Measurements from ENCODE around the gene STK31.
"Not testable (repeated sequence)": the region's sequence is repeated elsewhere in the genome, so short reads cannot be mapped to it uniquely, and the experiment has no call there.

Gene STK31

DNA sequence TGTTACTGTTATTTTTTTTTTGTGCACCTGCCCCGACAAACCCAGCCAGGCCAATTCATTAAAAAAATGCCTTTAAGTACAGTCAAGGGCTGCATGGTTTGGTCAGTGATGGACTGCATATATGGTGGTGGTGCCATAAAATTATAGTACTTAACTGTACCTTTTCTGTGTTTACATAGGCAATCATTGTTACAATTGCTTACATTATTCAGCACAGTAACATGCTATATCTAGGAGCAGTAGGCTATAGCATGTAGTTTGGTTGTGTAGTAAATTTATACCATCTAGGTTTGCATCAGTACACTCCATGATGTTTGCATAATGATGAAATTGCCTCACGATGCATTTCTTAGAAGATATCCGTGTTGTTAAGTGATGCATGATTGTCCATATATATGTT lies 58.0 kb downstream of the STK31 start:
- TF ChIP-seq TARDBP (IDR thresholded peaks at IDR 0.05): no peak
- TF ChIP-seq SP1 (IDR thresholded peaks at IDR 0.05): no peak
- TF ChIP-seq LEF1 (IDR thresholded peaks at IDR 0.05; ENCODE audit: borderline replicate concordance): no peak
- TF ChIP-seq L3MBTL2 (conservative IDR thresholded peaks at IDR 0.05): no peak
- TF ChIP-seq, protein P1, sequence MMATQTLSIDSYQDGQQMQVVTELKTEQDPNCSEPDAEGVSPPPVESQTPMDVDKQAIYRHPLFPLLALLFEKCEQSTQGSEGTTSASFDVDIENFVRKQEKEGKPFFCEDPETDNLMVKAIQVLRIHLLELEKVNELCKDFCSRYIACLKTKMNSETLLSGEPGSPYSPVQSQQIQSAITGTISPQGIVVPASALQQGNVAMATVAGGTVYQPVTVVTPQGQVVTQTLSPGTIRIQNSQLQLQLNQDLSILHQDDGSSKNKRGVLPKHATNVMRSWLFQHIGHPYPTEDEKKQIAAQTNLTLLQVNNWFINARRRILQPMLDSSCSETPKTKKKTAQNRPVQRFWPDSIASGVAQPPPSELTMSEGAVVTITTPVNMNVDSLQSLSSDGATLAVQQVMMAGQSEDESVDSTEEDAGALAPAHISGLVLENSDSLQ (IDR thresholded peaks at IDR 0.05): no peak
- no peak for TF ChIP-seq NFRKB (IDR thresholded peaks at IDR 0.05)
- TF ChIP-seq ZNF384 (IDR thresholded peaks at IDR 0.05): no peak
- no peak for TF ChIP-seq SUZ12 (IDR thresholded peaks at IDR 0.05)
- TF ChIP-seq ELF4 (IDR thresholded peaks at IDR 0.05): no peak
- TF ChIP-seq FOXM1 (IDR thresholded peaks at IDR 0.05; ENCODE audit: borderline replicate concordance): no peak
- no peak for TF ChIP-seq CTBP1 (IDR thresholded peaks at IDR 0.05; ENCODE audit: borderline replicate concordance)
- no peak for TF ChIP-seq FOXK2 (IDR thresholded peaks at IDR 0.05)
- TF ChIP-seq ARNT (IDR thresholded peaks at IDR 0.05): no peak
- TF ChIP-seq HDGF (IDR thresholded peaks at IDR 0.05; ENCODE audit: borderline replicate concordance): no peak
- TF ChIP-seq BHLHE40 (IDR thresholded peaks at IDR 0.05; ENCODE audit: borderline replicate concordance): no peak
- no peak for TF ChIP-seq FOXA1 (IDR thresholded peaks at IDR 0.05)
- ChIA-PET POLR2A (no interaction called here), CTCF (no interaction called here)
- no peak for DNase-seq (ENCODE audit: extremely low spot score)

DNA sequence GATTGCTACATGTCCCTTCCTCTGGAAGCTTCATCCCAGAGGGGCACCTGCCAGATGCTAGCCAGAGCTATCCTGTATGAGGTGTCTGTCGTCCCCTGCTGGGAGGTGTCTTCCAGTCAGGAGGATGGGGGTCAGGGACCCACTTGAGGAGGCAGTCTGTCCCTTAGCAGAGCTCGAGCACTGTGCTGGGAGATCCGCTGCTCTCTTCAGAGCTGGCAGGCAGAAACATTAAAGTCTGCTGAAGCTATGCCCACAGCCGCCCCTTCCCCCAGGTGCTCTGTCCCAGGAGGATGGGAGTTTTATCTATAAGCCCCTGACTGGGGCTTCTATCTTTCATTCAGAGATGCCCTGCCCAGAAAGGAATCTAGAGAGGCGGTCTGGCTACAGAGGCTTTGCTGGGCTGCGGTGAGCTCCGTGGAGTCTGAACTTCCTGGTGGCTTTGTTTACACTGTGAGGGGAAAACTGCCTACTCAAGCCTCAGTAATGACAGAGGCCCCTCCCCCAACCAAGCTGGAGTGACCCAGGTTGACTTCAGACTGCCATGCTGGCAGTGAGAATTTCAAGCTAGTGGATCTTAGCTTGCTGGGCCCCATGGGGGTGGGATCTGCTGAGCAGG lies 69.3 kb downstream of the STK31 start:
- POLR2A ChIA-PET; DNase-seq (ENCODE audit: extremely low spot score); CTCF ChIA-PET: not testable (repeated sequence)

DNA sequence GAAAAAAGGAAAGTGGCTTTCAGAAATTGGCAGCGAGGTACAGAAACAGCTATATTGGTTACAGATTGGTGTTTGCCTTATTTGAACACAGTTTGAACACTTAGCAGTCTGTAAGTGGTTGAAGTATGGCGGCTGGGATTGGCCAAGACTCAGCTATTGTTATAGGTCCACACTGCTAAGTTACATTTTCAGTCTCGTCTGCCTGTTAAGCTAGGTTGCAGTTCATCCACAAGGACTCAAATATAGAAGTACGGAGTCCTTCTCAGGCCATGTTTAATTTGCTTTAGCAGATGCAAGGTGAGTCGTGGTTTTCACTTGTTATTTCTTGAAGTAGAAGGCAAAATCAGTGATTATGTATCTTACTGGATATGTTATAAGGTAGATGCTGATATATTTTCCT lies 73.1 kb downstream of the STK31 start:
- ChIA-PET CTCF (interaction anchor here (0.6 kb wide), 1 partner anchor 942 kb away, joined by 3 read pairs; no protein-coding TSS in a partner anchor), POLR2A (no interaction called here)
- TF ChIP-seq SUZ12 (IDR thresholded peaks at IDR 0.05) (no peak), FOXA1 (IDR thresholded peaks at IDR 0.05) (no peak), NFRKB (IDR thresholded peaks at IDR 0.05) (no peak), BHLHE40 (IDR thresholded peaks at IDR 0.05; ENCODE audit: borderline replicate concordance) (no peak), LEF1 (IDR thresholded peaks at IDR 0.05; ENCODE audit: borderline replicate concordance) (no peak), FOXK2 (IDR thresholded peaks at IDR 0.05) (no peak), L3MBTL2 (conservative IDR thresholded peaks at IDR 0.05) (no peak), HDGF (IDR thresholded peaks at IDR 0.05; ENCODE audit: borderline replicate concordance) (no peak), ZNF384 (IDR thresholded peaks at IDR 0.05) (no peak), TARDBP (IDR thresholded peaks at IDR 0.05) (no peak), CTBP1 (IDR thresholded peaks at IDR 0.05; ENCODE audit: borderline replicate concordance) (no peak), SP1 (IDR thresholded peaks at IDR 0.05) (no peak), FOXM1 (IDR thresholded peaks at IDR 0.05; ENCODE audit: borderline replicate concordance) (no peak), ELF4 (IDR thresholded peaks at IDR 0.05) (no peak), ARNT (IDR thresholded peaks at IDR 0.05) (no peak)
- TF ChIP-seq, protein P1 (IDR thresholded peaks at IDR 0.05): no peak

DNA sequence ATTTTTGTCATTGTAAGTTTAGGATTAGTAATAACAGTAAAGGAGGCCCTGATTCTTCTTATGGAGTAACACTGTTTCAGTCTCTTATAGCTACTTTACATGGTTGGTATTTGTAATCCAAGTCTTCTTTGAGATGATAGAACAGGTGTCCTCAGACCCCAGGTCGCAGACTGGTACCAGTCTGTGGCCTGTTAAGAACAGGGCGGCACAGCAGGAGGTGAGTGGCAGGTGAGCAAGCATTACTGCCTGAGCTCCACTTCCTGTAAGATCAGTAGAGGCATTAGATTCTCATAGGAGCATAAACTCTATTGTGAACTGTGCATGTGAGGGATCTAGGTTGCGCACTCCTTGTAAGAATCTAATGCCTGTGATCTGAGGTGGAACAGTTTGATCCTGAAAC lies 77.3 kb downstream of the STK31 start:
- no peak for TF ChIP-seq TARDBP (IDR thresholded peaks at IDR 0.05)
- no peak for TF ChIP-seq CTBP1 (IDR thresholded peaks at IDR 0.05; ENCODE audit: borderline replicate concordance)
- no peak for TF ChIP-seq SUZ12 (IDR thresholded peaks at IDR 0.05)
- no peak for TF ChIP-seq HDGF (IDR thresholded peaks at IDR 0.05; ENCODE audit: borderline replicate concordance)
- no peak for TF ChIP-seq ELF4 (IDR thresholded peaks at IDR 0.05)
- TF ChIP-seq L3MBTL2 (conservative IDR thresholded peaks at IDR 0.05): no peak
- TF ChIP-seq FOXM1 (IDR thresholded peaks at IDR 0.05; ENCODE audit: borderline replicate concordance): no peak
- no peak for TF ChIP-seq LEF1 (IDR thresholded peaks at IDR 0.05; ENCODE audit: borderline replicate concordance)
- no peak for TF ChIP-seq BHLHE40 (IDR thresholded peaks at IDR 0.05; ENCODE audit: borderline replicate concordance)
- TF ChIP-seq, protein P1 (IDR thresholded peaks at IDR 0.05): no peak
- no peak for TF ChIP-seq ZNF384 (IDR thresholded peaks at IDR 0.05)
- TF ChIP-seq FOXK2 (IDR thresholded peaks at IDR 0.05): no peak
- no peak for TF ChIP-seq NFRKB (IDR thresholded peaks at IDR 0.05)
- no peak for TF ChIP-seq SP1 (IDR thresholded peaks at IDR 0.05)
- no peak for TF ChIP-seq ARNT (IDR thresholded peaks at IDR 0.05)
- no peak for TF ChIP-seq FOXA1 (IDR thresholded peaks at IDR 0.05)
- ChIA-PET POLR2A (no interaction called here), CTCF (no interaction called here)
- no peak for DNase-seq (ENCODE audit: extremely low spot score)

More for the DNA sequence above, 73.1 kb downstream of the STK31 start:
- DNase-seq (ENCODE audit: extremely low spot score): no peak

DNA sequence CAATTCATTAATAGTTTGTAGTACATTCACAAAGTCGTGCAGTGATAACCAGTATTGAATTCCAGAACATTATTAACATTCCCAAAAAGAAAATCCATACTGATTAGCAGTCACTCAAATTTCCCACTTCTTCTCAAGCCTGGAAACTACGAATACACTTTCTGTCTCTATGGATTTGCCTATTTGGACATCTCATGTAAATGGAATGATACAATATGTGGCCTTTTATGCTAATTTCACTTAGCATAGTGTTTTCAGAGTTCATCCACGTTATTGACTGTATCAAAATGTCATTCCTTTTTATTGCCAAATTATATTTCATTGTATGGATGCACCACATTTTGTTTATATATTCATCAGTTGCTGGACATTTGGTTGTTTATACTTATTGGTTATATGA lies 78.8 kb downstream of the STK31 start:
- POLR2A ChIA-PET: no interaction called here
- CTCF ChIA-PET: no interaction called here
- TF ChIP-seq FOXA1 (IDR thresholded peaks at IDR 0.05) (no peak), CTBP1 (IDR thresholded peaks at IDR 0.05; ENCODE audit: borderline replicate concordance) (no peak), SP1 (IDR thresholded peaks at IDR 0.05) (no peak), NFRKB (IDR thresholded peaks at IDR 0.05) (no peak), BHLHE40 (IDR thresholded peaks at IDR 0.05; ENCODE audit: borderline replicate concordance) (no peak), TARDBP (IDR thresholded peaks at IDR 0.05) (no peak), FOXM1 (IDR thresholded peaks at IDR 0.05; ENCODE audit: borderline replicate concordance) (no peak), SUZ12 (IDR thresholded peaks at IDR 0.05) (no peak), FOXK2 (IDR thresholded peaks at IDR 0.05) (no peak), LEF1 (IDR thresholded peaks at IDR 0.05; ENCODE audit: borderline replicate concordance) (no peak)

DNA sequence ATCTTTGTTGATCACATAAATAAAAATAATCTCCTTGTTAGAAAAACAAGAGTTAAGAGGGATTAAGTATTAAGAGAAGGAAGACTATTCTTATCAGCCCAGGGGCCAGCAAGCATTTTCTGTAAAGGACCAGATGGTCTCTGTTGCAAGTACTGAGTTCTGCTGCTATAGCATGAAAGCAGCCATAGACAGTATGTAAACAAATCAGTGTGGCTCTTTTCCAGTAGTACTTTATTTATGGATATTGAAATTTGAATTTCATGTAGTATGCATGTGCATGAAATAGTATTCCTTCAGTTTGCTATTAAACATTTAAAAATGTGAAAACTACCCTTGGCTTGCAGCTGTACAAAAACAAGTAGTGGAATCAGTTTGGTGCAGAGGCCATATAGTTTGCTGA lies 81.7 kb downstream of the STK31 start:
- ChIA-PET POLR2A (no interaction called here), CTCF (no interaction called here)
- no peak for TF ChIP-seq ARNT (IDR thresholded peaks at IDR 0.05)
- TF ChIP-seq FOXK2 (IDR thresholded peaks at IDR 0.05): no peak
- no peak for TF ChIP-seq CTBP1 (IDR thresholded peaks at IDR 0.05; ENCODE audit: borderline replicate concordance)
- TF ChIP-seq, protein P1 (IDR thresholded peaks at IDR 0.05): no peak
- TF ChIP-seq FOXA1 (IDR thresholded peaks at IDR 0.05): no peak
- TF ChIP-seq L3MBTL2 (conservative IDR thresholded peaks at IDR 0.05): no peak
- TF ChIP-seq LEF1 (IDR thresholded peaks at IDR 0.05; ENCODE audit: borderline replicate concordance): no peak
- TF ChIP-seq ELF4 (IDR thresholded peaks at IDR 0.05): no peak
- no peak for TF ChIP-seq ZNF384 (IDR thresholded peaks at IDR 0.05)
- TF ChIP-seq BHLHE40 (IDR thresholded peaks at IDR 0.05; ENCODE audit: borderline replicate concordance): no peak
- TF ChIP-seq NFRKB (IDR thresholded peaks at IDR 0.05): no peak
- TF ChIP-seq TARDBP (IDR thresholded peaks at IDR 0.05): no peak
- no peak for TF ChIP-seq FOXM1 (IDR thresholded peaks at IDR 0.05; ENCODE audit: borderline replicate concordance)
- TF ChIP-seq SP1 (IDR thresholded peaks at IDR 0.05): no peak
- TF ChIP-seq HDGF (IDR thresholded peaks at IDR 0.05; ENCODE audit: borderline replicate concordance): no peak
- no peak for TF ChIP-seq SUZ12 (IDR thresholded peaks at IDR 0.05)
- DNase-seq (ENCODE audit: extremely low spot score): no peak

More for the DNA sequence above, 78.8 kb downstream of the STK31 start:
- DNase-seq (ENCODE audit: extremely low spot score): no peak

Measured in HEK293T (cell line).